Measurements from ENCODE around the gene GALR2. TPM values are rescaled to one million over a fixed set of nuclear protein-coding genes. Genes with fewer than 3 reads are reported as not detected.

GALR2 gene
- total and polyA plus RNA-seq, 4 donors = 0.20 to 0.44 (median 0.40) TPM; not detected in 1

GRCh38 chr17:76083536-76084182, 9.1 kb downstream of the GALR2 start:
- Histone ChIP-seq H3K27me3 (ENCODE audit: control insufficient read depth in 3 of 3, insufficient read depth in 3 of 3, low read length in 2 of 3) (peaks cover 0 to 12% (median 4%) of the 10 kb centered on the region in 3 donors), H3K4me3 (no peak overlapping the region), H3K9me3 (ENCODE audit: control insufficient read depth in 4 of 4, insufficient read depth in 3 of 4, low read length in 3 of 4) (no peaks in the 10 kb centered on the region), H3K36me3 (ENCODE audit: control insufficient read depth in 4 of 4, insufficient read depth in 4 of 4, low read length in 4 of 4) (peaks cover 8 to 64% (median 35%) of the 10 kb centered on the region in 4 donors), H3K9ac (ENCODE audit: insufficient read depth in 1 of 2, low read length in 2 of 2) (no peak overlapping the region), H3K4me1 (ENCODE audit: control insufficient read depth in 5 of 5, insufficient read depth in 5 of 5, low read length in 5 of 5) (peaks cover 0 to 36% (median 0%) of the 10 kb centered on the region in 5 donors), H3K27ac (ENCODE audit: low read depth in 1 of 2, low read length in 1 of 2) (no peak overlapping the region)
- no peak for TF ChIP-seq CTCF (IDR thresholded peaks at IDR 0.05; ENCODE audit: control extremely low read depth, extremely low read depth)
- WGBS, 2 donors = 89% methylated on average over 15 of the region's 15 CpGs
- DNase-seq = no peak
- ATAC-seq (ENCODE audit: insufficient read depth, low FRiP score) = no peak

GRCh38 chr17:76085066-76085730, 10.6 kb downstream of the GALR2 start:
- Histone ChIP-seq H3K27me3 (ENCODE audit: control insufficient read depth in 3 of 3, insufficient read depth in 3 of 3, low read length in 2 of 3) (no peaks in the 10 kb centered on the region), H3K36me3 (ENCODE audit: control insufficient read depth in 4 of 4, insufficient read depth in 4 of 4, low read length in 4 of 4) (peaks cover 8 to 80% (median 39%) of the 10 kb centered on the region in 4 donors), H3K27ac (ENCODE audit: low read depth in 1 of 2, low read length in 1 of 2) (no peak overlapping the region), H3K9me3 (ENCODE audit: control insufficient read depth in 4 of 4, insufficient read depth in 3 of 4, low read length in 3 of 4) (no peaks in the 10 kb centered on the region), H3K4me1 (ENCODE audit: control insufficient read depth in 5 of 5, insufficient read depth in 5 of 5, low read length in 5 of 5) (peaks cover 0 to 27% (median 0%) of the 10 kb centered on the region in 5 donors), H3K4me3 (no peak overlapping the region), H3K9ac (ENCODE audit: insufficient read depth in 1 of 2, low read length in 2 of 2) (no peak overlapping the region)
- DNase-seq (no peak), ATAC-seq (ENCODE audit: insufficient read depth, low FRiP score) (no peak)
- TF ChIP-seq CTCF (IDR thresholded peaks at IDR 0.05; ENCODE audit: control extremely low read depth, extremely low read depth) = no peak
- WGBS, 2 donors = 78 to 84% methylated on average over 17 of the region's 17 CpGs

- Histone ChIP-seq H3K36me3 (ENCODE audit: control insufficient read depth in 4 of 4, insufficient read depth in 4 of 4, low read length in 4 of 4) (peaks cover 8 to 86% (median 41%) of the 10 kb centered on the region in 4 donors), H3K4me3 (no peak overlapping the region), H3K27ac (ENCODE audit: low read depth in 1 of 2, low read length in 1 of 2) (no peak overlapping the region), H3K9ac (ENCODE audit: insufficient read depth in 1 of 2, low read length in 2 of 2) (no peak overlapping the region), H3K9me3 (ENCODE audit: control insufficient read depth in 4 of 4, insufficient read depth in 3 of 4, low read length in 3 of 4) (no peaks in the 10 kb centered on the region), H3K27me3 (ENCODE audit: control insufficient read depth in 3 of 3, insufficient read depth in 3 of 3, low read length in 2 of 3) (no peaks in the 10 kb centered on the region), H3K4me1 (ENCODE audit: control insufficient read depth in 5 of 5, insufficient read depth in 5 of 5, low read length in 5 of 5) (peaks cover 0 to 20% (median 0%) of the 10 kb centered on the region in 5 donors)
- no peak for DNase-seq
- WGBS, 2 donors = 91 to 94% methylated on average over 13 of the region's 13 CpGs
- no peak for TF ChIP-seq CTCF (IDR thresholded peaks at IDR 0.05; ENCODE audit: control extremely low read depth, extremely low read depth)
- no peak for ATAC-seq (ENCODE audit: insufficient read depth, low FRiP score)
Measured at GRCh38 chr17:76085731-76086366, 11.3 kb downstream of the GALR2 start.

Data from lung (tissue), 12 donors.